AG09319 (cell line): Measurements from ENCODE around the gene CDH23.

Source experiments
- DNase-seq: peaks from one replicate; pipeline ENCODE4 v3.0.0-alpha.2; 2010; ENCODE audit warnings: low read depth; ENCODE audit errors: extremely low read depth
- TF ChIP-seq, protein P1 (sequence below): IDR thresholded peaks from 2 replicates; pipeline ENCODE4 v1.5.1; 2011; ENCODE audit warnings: low read depth, mild to moderate bottlenecking, inconsistent platforms, low read length, moderate library complexity

CDH23 gene

DNA sequence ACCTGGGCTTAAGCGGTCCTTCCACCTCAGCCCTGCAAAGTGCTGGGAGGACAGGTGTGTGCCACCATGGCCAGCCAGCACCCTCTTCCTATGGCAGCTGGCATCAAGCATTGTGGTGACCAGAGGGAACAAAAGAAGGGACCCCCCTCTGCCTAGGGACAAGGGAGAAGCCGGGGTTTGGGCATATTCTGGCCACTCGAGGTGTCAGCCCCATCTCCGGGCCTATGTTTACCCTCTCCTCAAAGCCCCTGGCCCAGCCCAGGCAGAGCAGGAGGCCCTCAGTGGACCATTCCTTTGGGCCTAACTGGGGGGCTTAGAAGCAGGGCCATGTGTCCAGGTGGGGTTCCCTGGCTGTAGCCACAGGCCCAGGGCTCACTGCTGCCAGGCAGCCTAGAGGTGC lies 352.7 kb downstream of the CDH23 start:
- DNase-seq, result no peak

DNA sequence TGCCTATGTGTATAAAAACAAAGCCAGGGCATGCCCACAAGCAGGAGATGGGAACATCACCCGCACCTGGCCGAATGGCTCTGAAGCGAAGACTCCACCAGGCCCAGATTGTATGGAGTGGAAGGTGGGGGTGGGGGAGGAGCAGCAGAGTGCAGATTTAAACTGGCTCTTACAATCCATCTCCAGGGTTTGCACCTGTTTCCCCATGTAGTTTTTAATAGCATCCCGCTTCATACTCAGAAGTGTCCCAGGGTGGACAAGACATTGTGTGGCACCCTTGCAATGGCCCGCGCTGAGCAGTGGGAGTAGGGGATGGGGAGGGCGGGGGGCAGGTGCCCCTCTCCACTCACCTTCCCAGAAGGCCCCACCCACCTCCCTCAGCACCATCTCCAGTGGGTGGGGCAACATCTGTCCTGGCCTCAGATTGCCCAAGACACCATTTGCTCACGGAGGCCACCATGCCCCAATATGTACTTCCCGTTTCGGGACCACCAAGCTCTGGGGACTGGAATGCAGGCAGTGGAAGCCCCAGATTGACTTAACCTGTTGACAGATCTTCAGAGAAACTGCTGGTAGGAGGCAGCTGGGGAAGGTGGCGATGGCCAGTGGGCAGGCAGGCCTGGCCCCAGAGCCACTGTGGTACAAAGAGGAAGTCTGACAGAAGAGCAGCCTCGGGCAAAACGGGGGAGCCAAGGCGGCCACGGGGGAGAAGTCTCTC lies 353.6 kb downstream of the CDH23 start:
- DNase-seq, result no peak
- TF ChIP-seq, protein P1, sequence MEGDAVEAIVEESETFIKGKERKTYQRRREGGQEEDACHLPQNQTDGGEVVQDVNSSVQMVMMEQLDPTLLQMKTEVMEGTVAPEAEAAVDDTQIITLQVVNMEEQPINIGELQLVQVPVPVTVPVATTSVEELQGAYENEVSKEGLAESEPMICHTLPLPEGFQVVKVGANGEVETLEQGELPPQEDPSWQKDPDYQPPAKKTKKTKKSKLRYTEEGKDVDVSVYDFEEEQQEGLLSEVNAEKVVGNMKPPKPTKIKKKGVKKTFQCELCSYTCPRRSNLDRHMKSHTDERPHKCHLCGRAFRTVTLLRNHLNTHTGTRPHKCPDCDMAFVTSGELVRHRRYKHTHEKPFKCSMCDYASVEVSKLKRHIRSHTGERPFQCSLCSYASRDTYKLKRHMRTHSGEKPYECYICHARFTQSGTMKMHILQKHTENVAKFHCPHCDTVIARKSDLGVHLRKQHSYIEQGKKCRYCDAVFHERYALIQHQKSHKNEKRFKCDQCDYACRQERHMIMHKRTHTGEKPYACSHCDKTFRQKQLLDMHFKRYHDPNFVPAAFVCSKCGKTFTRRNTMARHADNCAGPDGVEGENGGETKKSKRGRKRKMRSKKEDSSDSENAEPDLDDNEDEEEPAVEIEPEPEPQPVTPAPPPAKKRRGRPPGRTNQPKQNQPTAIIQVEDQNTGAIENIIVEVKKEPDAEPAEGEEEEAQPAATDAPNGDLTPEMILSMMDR, result no peak

More for the DNA sequence above, 352.7 kb downstream of the CDH23 start:
- TF ChIP-seq, protein P1, result no peak

DNA sequence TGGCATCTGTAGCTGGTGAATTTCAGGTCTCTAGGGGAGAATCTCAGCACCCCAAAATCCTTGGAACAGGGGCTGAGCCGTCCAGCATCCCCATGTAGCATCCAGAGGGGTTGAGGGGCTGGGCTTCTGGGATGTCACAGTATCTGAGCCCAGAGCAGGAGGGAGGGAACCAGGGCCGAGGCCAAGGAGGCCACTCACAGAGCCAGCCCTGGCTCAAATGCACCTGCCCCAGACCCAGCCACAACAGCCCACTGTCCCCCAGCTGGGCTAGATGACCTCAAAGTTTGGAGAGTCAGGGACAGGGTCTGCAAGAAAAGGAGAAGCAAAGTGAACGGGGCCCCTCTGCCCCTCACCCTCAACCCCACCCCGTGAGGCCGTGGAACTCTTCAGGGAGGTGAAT lies 354.3 kb downstream of the CDH23 start:
- TF ChIP-seq, protein P1, result no peak
- DNase-seq, result no peak

DNA sequence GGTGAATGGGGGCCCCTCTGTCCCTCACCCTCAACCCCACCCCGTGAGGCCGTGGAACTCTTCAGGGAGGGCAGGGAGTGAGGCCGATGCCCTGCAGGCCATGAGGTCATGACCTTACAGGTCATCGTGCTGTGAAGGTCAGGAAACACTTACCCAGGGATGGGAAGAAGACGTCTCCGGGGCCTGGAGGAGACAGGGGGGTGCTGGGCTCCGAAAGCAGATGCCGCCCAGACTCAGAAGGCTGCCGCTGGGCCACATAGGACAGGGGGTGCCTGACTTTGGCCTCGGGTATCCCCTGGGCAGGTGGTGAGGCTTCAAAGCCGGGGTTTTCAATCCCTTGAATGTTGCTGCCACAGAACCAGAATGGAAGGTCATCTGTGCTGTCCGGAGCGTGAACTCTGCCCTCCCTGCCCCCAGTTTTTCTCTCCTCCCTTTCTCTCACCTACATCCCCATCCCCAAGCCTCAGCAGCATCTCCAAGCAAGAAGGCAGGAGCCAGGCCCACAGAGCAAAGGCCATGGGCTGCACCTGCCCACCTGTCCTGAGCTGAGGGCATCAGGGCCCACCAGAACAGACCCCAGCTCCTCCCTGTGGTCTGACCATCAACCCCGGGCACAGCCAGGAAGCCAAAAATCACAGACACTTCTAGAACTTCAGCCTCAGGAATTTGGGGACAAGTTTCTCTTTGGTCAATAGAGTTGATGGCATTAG lies 354.9 kb downstream of the CDH23 start:
- TF ChIP-seq, protein P1, result no peak
- no peak for DNase-seq

DNA sequence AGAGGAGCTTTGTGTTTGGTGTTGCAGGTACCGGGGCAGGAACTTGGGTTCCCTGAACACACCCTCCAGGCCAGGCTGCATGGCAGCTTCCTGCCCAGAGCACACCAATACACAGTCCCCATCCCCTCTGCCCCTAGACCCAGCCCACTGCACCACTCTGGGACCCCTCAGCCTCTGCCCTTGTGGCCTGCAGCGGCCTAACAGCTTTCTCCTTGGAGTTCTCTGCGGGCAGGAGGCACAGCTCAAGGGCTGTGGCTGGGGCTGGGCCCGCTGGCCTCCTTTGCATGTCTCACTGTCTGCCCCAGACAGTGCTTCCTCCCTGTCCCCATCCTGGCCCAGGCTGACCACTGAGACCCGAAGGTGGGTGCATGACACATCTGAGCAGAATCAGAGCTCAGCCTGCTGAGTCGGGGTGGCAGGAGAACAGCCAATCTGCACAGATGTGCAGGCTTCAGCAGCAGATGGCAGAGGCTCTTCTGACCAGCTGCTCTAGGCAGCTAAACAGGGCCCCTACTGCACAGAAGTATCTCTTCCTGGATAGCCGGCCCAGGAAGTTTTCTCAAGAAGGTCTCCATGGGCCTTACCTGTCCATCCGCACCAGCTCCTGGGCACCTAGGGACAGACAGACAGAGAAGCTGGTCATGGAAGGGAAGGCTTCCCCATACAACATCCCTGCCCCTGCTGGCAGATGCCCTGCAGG lies 355.8 kb downstream of the CDH23 start:
- TF ChIP-seq, protein P1, result no peak
- no peak for DNase-seq

DNA sequence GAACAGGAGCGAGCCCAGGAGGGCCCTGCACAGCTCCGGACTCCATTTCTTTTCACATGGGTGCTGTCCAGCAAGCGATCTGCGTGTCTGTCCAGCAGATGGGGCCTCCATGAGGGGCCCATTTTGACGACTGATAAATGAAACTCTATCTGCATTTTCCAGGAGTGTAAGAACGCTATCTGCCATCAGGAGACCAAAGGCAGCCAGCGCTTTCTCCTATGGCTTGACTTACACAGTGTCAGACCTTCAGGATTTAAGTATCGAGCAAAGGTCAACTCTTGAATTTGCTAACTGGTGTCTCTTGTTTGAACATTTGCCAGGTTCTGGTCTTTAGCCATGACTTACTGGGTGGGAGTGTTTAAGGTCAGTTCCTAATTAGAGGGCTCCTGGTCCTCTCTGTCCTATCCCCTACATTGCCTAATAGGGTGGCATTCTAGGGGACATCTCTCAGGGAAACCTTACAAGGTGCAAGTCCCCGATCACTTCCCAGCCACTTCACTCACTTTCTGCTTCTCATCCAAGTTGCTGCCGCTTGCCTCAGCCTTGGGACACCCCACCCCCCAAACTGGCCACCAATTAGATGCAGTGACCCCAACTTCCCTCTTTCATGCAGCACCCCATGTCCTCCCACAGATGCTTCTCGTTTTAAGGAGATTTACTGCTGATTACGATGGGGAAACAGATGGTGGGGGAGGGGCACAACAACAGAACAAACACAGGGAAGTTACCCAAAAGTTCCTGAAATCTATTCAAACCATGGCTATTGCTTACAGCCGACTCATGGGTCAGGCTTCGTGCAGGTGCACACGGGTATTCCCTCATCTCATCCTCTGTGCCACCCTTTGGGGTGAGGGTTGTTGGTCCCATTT lies 356.6 kb downstream of the CDH23 start:
- no peak for DNase-seq
- TF ChIP-seq, protein P1, result no peak
